ENCODE data around the gene RCBTB2. TPM values are rescaled to one million over a fixed set of nuclear protein-coding genes. Genes with fewer than 3 reads are reported as not detected.
"Not testable (repeated sequence)": the region's sequence is repeated elsewhere in the genome, so short reads cannot be mapped to it uniquely, and the experiment has no call there.

The RCBTB2 gene
- total RNA-seq, 1 donor from 2014 or later: 19.8 TPM

DNA sequence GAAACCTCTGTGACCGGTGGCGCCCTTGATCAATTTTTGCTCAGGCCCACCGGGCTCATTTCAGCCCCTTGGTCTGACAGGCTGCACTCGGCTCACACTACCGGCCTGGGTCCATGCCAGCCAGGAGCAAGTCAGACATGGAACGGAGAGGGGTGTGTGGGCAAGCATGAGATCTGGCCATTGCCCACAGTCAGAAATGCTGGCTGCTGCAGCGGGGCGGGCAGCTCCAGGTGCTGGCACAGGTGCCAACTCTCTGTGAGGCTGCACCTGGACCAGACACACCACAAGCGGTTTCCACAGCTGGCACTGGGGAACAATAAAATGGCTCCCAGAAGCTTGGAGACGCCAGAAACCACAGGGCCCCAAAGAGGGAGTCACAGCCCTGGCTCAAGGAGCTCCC, 76.3 kb downstream of the RCBTB2 start:
- no peak for DNase-seq (ENCODE audit: low read depth)

DNA sequence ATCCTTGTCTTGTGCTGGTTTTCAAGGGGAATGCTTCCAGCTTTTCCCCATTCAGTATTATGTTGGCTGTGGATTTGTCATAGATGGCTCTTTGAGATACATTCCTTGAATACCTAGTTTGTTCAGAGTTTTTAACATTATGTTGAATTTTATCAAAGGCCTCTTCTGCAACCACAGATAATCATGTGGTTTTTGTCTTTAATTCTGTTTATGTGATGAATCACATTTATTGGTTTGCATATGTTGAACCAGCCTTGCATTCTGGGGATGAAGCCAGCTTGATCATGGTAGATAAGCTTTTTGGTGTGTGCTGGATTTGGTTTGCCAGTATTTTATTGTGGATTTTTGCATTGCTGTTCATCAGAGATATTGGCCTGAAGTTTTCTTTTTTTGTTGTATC, 81.7 kb downstream of the RCBTB2 start:
- not testable (repeated sequence) for DNase-seq (ENCODE audit: low read depth)

- no peak for DNase-seq (ENCODE audit: low read depth)
These were observed 83.2 kb downstream of the RCBTB2 start for GRCh38 chr13:48449656-48450055.

DNA sequence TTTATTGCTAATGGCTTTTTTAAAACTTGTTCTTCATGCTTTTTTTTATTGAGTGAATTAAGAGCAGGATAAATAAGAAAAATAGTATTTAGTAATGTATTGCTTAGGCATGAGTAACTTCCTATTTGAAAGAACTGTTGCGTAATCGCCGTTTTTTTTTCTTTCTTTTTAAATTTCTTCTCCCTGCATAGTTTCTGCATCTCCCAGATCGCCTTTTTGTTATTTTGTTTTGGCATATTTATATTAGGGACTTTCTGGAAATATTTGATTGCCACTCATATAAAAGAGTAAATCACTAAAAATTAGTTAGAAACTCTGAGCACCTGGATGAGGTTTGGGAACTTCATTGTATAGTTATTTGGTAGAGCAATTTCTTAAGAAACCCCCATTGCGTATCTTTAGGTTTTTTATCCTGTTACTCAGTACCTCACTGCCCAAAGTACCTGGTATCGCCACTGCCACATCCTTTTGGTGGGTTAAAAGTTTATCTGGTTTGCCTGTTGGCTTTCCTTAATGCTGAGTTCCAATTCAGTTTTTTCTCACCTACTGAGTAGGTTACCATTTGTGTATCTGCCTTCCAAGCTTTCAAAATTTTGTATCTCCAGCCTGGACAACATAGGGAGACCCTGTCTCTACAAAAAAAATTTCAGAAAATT, 83.8 kb downstream of the RCBTB2 start:
- peak; percentile 23 for DNase-seq (ENCODE audit: low read depth)

DNA sequence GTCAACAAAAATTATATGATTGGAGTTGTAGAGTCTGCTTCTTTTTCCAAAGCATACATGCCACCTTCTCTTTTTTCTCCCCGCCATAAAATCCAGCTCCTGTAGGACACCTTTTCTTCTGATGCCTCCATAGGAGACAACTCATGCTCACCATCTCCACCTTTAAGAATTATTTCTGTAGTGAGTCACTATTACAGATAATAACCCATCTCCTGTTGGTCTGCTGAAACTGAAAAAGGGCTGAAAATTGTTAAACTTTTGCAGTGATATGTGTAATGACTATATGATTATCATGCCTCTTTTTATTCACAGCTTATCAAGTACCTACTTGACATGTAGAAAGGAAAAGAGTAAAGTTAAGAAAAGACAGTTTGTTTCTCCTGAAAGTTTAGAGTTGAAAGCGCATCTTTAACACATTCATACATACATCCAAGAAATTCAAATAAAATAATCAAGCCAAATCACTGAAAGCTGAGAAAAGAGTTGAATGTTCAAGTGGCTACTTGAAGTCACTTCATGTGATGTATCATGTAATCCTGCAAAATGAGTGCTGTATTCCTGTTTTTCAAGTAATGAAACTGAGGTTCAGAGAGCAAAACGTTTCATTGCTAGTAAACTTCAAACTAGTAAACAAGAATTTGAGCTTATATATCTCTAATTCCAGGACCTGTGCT, 84.5 kb downstream of the RCBTB2 start:
- no peak for DNase-seq (ENCODE audit: low read depth)

- peak; percentile 72 for DNase-seq (ENCODE audit: low read depth)
These were observed 86.4 kb downstream of the RCBTB2 start for GRCh38 chr13:48446464-48446863.

- peak; percentile 46 for DNase-seq (ENCODE audit: low read depth)
These were observed 89.3 kb downstream of the RCBTB2 start for GRCh38 chr13:48443442-48444208.

Other genes starting within 250 kb of the RCBTB2 start
- gene RB1, start 229.3 kb downstream of the RCBTB2 start, total RNA-seq: 54.2 and 58.1 TPM in 2 replicates
- gene LPAR6, start 120.0 kb downstream of the RCBTB2 start, total RNA-seq: 10.5 and 19.7 TPM in 2 replicates
- gene CYSLTR2, start 120.8 kb upstream of the RCBTB2 start, total RNA-seq: not detected in 2 replicates